ENCODE results near the gene AFTPH.

Gene AFTPH

GRCh38 chr2:64523666-64524603 lies at the start of gene AFTPH:
AFTPH (plus strand) TSS chr2:64524328; CDS start chr2:64551475, 27,147 bp downstream.
- DNase-seq (ENCODE audit: low read depth), result peak; percentile 96

- DNase-seq (ENCODE audit: low read depth), result no peak
Measured at GRCh38 chr2:64474636-64475035, 49.5 kb upstream of the AFTPH start.

GRCh38 chr2:64477037-64477436 lies 47.1 kb upstream of the AFTPH start:
- no peak for DNase-seq (ENCODE audit: low read depth)

- no peak for DNase-seq (ENCODE audit: low read depth)
Measured at GRCh38 chr2:64477979-64478378, 46.1 kb upstream of the AFTPH start.

GRCh38 chr2:64478502-64479230 lies 45.5 kb upstream of the AFTPH start:
- no peak for DNase-seq (ENCODE audit: low read depth)

- no peak for DNase-seq (ENCODE audit: low read depth)
Measured at GRCh38 chr2:64479259-64480117, 44.6 kb upstream of the AFTPH start.

GRCh38 chr2:64481665-64482064 lies 42.5 kb upstream of the AFTPH start:
- no peak for DNase-seq (ENCODE audit: low read depth)

GRCh38 chr2:64482243-64482642 lies 41.9 kb upstream of the AFTPH start:
- DNase-seq (ENCODE audit: low read depth), result no peak

GRCh38 chr2:64482765-64483504 lies 41.2 kb upstream of the AFTPH start:
- no peak for DNase-seq (ENCODE audit: low read depth)

GRCh38 chr2:64485331-64485730 lies 38.8 kb upstream of the AFTPH start:
- no peak for DNase-seq (ENCODE audit: low read depth)

- no peak for DNase-seq (ENCODE audit: low read depth)
Measured at GRCh38 chr2:64485961-64486360, 38.2 kb upstream of the AFTPH start.

GRCh38 chr2:64487256-64488049 lies 36.7 kb upstream of the AFTPH start:
- DNase-seq (ENCODE audit: low read depth), result no peak

GRCh38 chr2:64488050-64488974 lies 35.8 kb upstream of the AFTPH start:
- DNase-seq (ENCODE audit: low read depth), result no peak

- DNase-seq (ENCODE audit: low read depth), result no peak
Measured at GRCh38 chr2:64489081-64489751, 34.9 kb upstream of the AFTPH start.

- peak; percentile 37 for DNase-seq (ENCODE audit: low read depth)
Measured at GRCh38 chr2:64491426-64491825, 32.7 kb upstream of the AFTPH start.

- no peak for DNase-seq (ENCODE audit: low read depth)
Measured at GRCh38 chr2:64492272-64492671, 31.9 kb upstream of the AFTPH start.

- DNase-seq (ENCODE audit: low read depth), result no peak
Measured at GRCh38 chr2:64492821-64493220, 31.3 kb upstream of the AFTPH start.

GRCh38 chr2:64493788-64494187 lies 30.3 kb upstream of the AFTPH start:
- DNase-seq (ENCODE audit: low read depth), result no peak

- no peak for DNase-seq (ENCODE audit: low read depth)
Measured at GRCh38 chr2:64498438-64498837, 25.7 kb upstream of the AFTPH start.
